Measurements from ENCODE around the gene LDLRAD2.
"Not testable (repeated sequence)": the region's sequence is repeated elsewhere in the genome, so short reads cannot be mapped to it uniquely, and the experiment has no call there.

DNA sequence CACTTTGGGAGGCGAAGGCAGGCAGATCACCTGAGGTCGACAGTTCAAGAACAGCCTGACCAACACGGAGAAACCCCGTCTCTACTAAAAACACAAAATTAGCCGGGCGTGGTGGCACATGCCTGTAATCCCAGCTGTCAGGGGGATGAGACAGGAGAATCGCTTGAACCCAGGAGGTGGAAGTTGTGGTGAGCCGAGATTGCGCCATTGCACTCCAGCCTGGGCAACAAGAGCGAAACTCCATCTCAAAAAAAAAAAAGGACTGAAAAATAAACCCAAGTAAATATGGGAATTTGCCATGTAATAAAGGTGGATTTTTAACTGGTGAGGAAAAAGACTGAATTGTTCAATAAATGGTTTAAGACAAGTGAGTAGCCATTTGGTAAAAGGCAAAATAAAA lies 40.4 kb upstream of the LDLRAD2 start:
- TF ChIP-seq, protein P1, sequence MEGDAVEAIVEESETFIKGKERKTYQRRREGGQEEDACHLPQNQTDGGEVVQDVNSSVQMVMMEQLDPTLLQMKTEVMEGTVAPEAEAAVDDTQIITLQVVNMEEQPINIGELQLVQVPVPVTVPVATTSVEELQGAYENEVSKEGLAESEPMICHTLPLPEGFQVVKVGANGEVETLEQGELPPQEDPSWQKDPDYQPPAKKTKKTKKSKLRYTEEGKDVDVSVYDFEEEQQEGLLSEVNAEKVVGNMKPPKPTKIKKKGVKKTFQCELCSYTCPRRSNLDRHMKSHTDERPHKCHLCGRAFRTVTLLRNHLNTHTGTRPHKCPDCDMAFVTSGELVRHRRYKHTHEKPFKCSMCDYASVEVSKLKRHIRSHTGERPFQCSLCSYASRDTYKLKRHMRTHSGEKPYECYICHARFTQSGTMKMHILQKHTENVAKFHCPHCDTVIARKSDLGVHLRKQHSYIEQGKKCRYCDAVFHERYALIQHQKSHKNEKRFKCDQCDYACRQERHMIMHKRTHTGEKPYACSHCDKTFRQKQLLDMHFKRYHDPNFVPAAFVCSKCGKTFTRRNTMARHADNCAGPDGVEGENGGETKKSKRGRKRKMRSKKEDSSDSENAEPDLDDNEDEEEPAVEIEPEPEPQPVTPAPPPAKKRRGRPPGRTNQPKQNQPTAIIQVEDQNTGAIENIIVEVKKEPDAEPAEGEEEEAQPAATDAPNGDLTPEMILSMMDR (IDR thresholded peaks at IDR 0.05): not testable (repeated sequence)
- not testable (repeated sequence) for TF ChIP-seq POLR2AphosphoS5 (IDR thresholded peaks at IDR 0.05; ENCODE audit: insufficient read depth in 1 of 2, low read depth in 1 of 2)

Measured in vagina (tissue), 2 donors.